WTC11 (cell line): Measurements from ENCODE around the gene OSBPL10. TPM values are rescaled to one million over a fixed set of nuclear protein-coding genes. Genes with fewer than 3 reads are reported as not detected.

ENCODE experiments used
- ATAC-seq: fragments of 200-7000 bp; cut with Tn5 transposase; 2 replicates; pipeline ENCODE4 v1.10.0; 2021; ENCODE audit warnings: mild to moderate bottlenecking, moderate library complexity
- CTCF ChIA-PET: fragments of 300-600 bp; sonication (Branson Sonifier 250); formaldehyde crosslinking; loops from one replicate; lab custom pipeline; 2021; ENCODE audit warnings: antibody characterized with exemption; lab: Charles Lee
- POLR2A ChIA-PET: fragments of 350-600 bp; sonication (Branson Sonifier 250); formaldehyde crosslinking; loops from one replicate; lab custom pipeline; 2021; ENCODE audit warnings: antibody characterized with exemption; lab: Charles Lee
- DNase-seq: peaks from one replicate; pipeline ENCODE4 v3.0.0; 2021; ENCODE audit warnings: low spot score
- H3K27ac Mint-ChIP-seq: 2 replicates; pipeline ENCODE4 v1.8.0; 2021; ENCODE audit warnings: mixed read lengths
- H3K27me3 Mint-ChIP-seq: 2 replicates; pipeline ENCODE4 v1.8.0; 2021; ENCODE audit warnings: low read depth, mild to moderate bottlenecking, moderate library complexity, mixed read lengths
- H3K36me3 Mint-ChIP-seq: 2 replicates; pipeline ENCODE4 v1.8.0; 2021; ENCODE audit warnings: mixed read lengths
- H3K4me1 Mint-ChIP-seq: 2 replicates; pipeline ENCODE4 v1.8.0; 2022; ENCODE audit warnings: mixed read lengths
- H3K4me3 Mint-ChIP-seq: 2 replicates; pipeline ENCODE4 v1.8.0; 2021; ENCODE audit warnings: mild to moderate bottlenecking, moderate library complexity, mixed read lengths
- H3K9me3 Mint-ChIP-seq: 2 replicates; pipeline ENCODE4 v1.8.0; 2021; ENCODE audit warnings: mixed read lengths
- AFF4 ChIP-seq: sonication (generic); formaldehyde crosslinking; IDR thresholded peaks from 2 replicates; pipeline ENCODE4 v1.8.1; 2023; ENCODE audit warnings: mild to moderate bottlenecking, missing genetic modification reagents, borderline replicate concordance
- AR ChIP-seq: fragments of 250-450 bp; sonication (Bioruptor Pico); IDR thresholded peaks from 2 replicates; pipeline ENCODE4 v1.9.0; 2021; ENCODE audit warnings: mild to moderate bottlenecking
- ATF6 ChIP-seq: sonication (generic); formaldehyde crosslinking; IDR thresholded peaks from 2 replicates; pipeline ENCODE4 v1.8.1; 2023; ENCODE audit warnings: mild to moderate bottlenecking, missing genetic modification reagents
- E2F5 ChIP-seq: sonication (generic); formaldehyde crosslinking; IDR thresholded peaks from 2 replicates; pipeline ENCODE4 v1.8.1; 2022; ENCODE audit warnings: mild to moderate bottlenecking, moderate library complexity, missing genetic modification reagents
- FOXK1 ChIP-seq: sonication (generic); formaldehyde crosslinking; IDR thresholded peaks from 2 replicates; pipeline ENCODE4 v1.8.0; 2022; ENCODE audit warnings: mild to moderate bottlenecking, moderate library complexity, missing genetic modification reagents
- GABPB1 ChIP-seq: sonication (generic); formaldehyde crosslinking; IDR thresholded peaks from 2 replicates; pipeline ENCODE4 v1.8.1; 2023; ENCODE audit warnings: mild to moderate bottlenecking, missing genetic modification reagents
- GRHL2 ChIP-seq: fragments of 250-450 bp; sonication (Bioruptor Pico); IDR thresholded peaks from 2 replicates; pipeline ENCODE4 v1.8.0; 2022; ENCODE audit warnings: mild to moderate bottlenecking, moderate library complexity; ENCODE audit not compliant: insufficient replicate concordance, severe bottlenecking
- GTF2I ChIP-seq: fragments of 250-450 bp; sonication (Bioruptor Pico); conservative IDR thresholded peaks from 2 replicates; pipeline ENCODE4 v1.4.0; 2021; ENCODE audit warnings: mild to moderate bottlenecking
- HMGA2 ChIP-seq: fragments of 250-450 bp; sonication (Bioruptor Pico); IDR thresholded peaks from 2 replicates; pipeline ENCODE4 v1.4.0; 2021; ENCODE audit warnings: mild to moderate bottlenecking, moderate library complexity
- JAZF1 ChIP-seq: fragments of 250-450 bp; sonication (Bioruptor Pico); IDR thresholded peaks from 2 replicates; pipeline ENCODE4 v1.9.0; 2021; ENCODE audit warnings: moderate library complexity, mild to moderate bottlenecking, inconsistent platforms
- JUN ChIP-seq: sonication (generic); formaldehyde crosslinking; IDR thresholded peaks from 2 replicates; pipeline ENCODE4 v1.8.0; 2023; ENCODE audit warnings: mild to moderate bottlenecking, missing genetic modification reagents
- KAT7 ChIP-seq: sonication (generic); formaldehyde crosslinking; IDR thresholded peaks from 2 replicates; pipeline ENCODE4 v1.8.1; 2023; ENCODE audit warnings: missing genetic modification reagents, mild to moderate bottlenecking, borderline replicate concordance
- MXD4 ChIP-seq: fragments of 250-450 bp; sonication (Bioruptor Pico); IDR thresholded peaks from 2 replicates; pipeline ENCODE4 v1.8.0; 2021; ENCODE audit warnings: mild to moderate bottlenecking, moderate library complexity, borderline replicate concordance
- TCF7 ChIP-seq: sonication (generic); formaldehyde crosslinking; IDR thresholded peaks from 2 replicates; pipeline ENCODE4 v1.8.0; 2022; ENCODE audit warnings: mild to moderate bottlenecking, low read depth, missing genetic modification reagents, moderate library complexity
- ZBTB43 ChIP-seq: sonication (generic); formaldehyde crosslinking; IDR thresholded peaks from 2 replicates; pipeline ENCODE4 v1.8.1; 2023; ENCODE audit warnings: mild to moderate bottlenecking, missing genetic modification reagents
- ZNF396 ChIP-seq: fragments of 250-450 bp; sonication (Bioruptor Pico); IDR thresholded peaks from 2 replicates; pipeline ENCODE4 v1.8.0; 2021; ENCODE audit warnings: mild to moderate bottlenecking, moderate library complexity, borderline replicate concordance
- ZNF512 ChIP-seq: sonication (generic); formaldehyde crosslinking; IDR thresholded peaks from 2 replicates; pipeline ENCODE4 v1.8.1; 2022; ENCODE audit warnings: missing genetic modification reagents, borderline replicate concordance
- ZNF532 ChIP-seq: fragments of 250-450 bp; sonication (Bioruptor Pico); IDR thresholded peaks from 2 replicates; pipeline ENCODE4 v1.9.0; 2021; ENCODE audit warnings: mild to moderate bottlenecking, borderline replicate concordance
- ZSCAN18 ChIP-seq: fragments of 250-450 bp; sonication (Bioruptor Pico); IDR thresholded peaks from 2 replicates; pipeline ENCODE4 v2.1.2; 2022; ENCODE audit warnings: mild to moderate bottlenecking, moderate library complexity
- total RNA-seq: library from RNA; stranded (reverse); gene quantifications from 3 replicates; pipeline ENCODE4 v1.2.3, GENCODE V29; 2021

Gene OSBPL10
- total RNA-seq, 1 experiment from 2014 or later, result 84.1 TPM

GRCh38 chr3:32000877-32001276, 19.8 kb upstream of the OSBPL10 start:
- Mint-ChIP-seq H3K9me3 (peaks cover 3% of the 10 kb centered on the region), H3K4me1 (peaks cover 24% of the 10 kb centered on the region), H3K27ac (no peak overlapping the region), H3K36me3 (peaks cover 3% of the 10 kb centered on the region; the same call in 1 of the 2 replicates), H3K27me3 (no peaks in the 10 kb centered on the region), H3K4me3 (no peak overlapping the region)
- POLR2A ChIA-PET, result no interaction called here
- ATAC-seq, result peak; percentile 21; the same call in 1 of the 2 replicates
- DNase-seq, result no peak
- CTCF ChIA-PET, result interaction anchor here (1.0 to 1.3 kb wide), 4 partner anchors 49 to 439 kb away, joined by 3 to 6 read pairs (median 3); no protein-coding TSS in a partner anchor
- no peak for TF ChIP-seq GTF2I (CRISPR knock-in tag)
- no peak for TF ChIP-seq E2F5 (CRISPR knock-in tag)
- no peak for TF ChIP-seq KAT7 (CRISPR knock-in tag)
- TF ChIP-seq AR (CRISPR knock-in tag), result no peak
- no peak for TF ChIP-seq ZNF396 (CRISPR knock-in tag)
- TF ChIP-seq TCF7 (CRISPR knock-in tag), result no peak
- TF ChIP-seq HMGA2 (CRISPR knock-in tag), result no peak
- TF ChIP-seq JAZF1 (CRISPR knock-in tag), result no peak
- TF ChIP-seq ZNF512, result no peak
- TF ChIP-seq FOXK1 (CRISPR knock-in tag), result no peak
- no peak for TF ChIP-seq ZBTB43 (CRISPR knock-in tag)
- TF ChIP-seq GABPB1 (CRISPR knock-in tag), result no peak
- TF ChIP-seq ZNF532 (CRISPR knock-in tag), result no peak
- TF ChIP-seq ATF6 (CRISPR knock-in tag), result no peak
- no peak for TF ChIP-seq GRHL2 (CRISPR knock-in tag)
- no peak for TF ChIP-seq MXD4 (CRISPR knock-in tag)
- no peak for TF ChIP-seq ZSCAN18
- TF ChIP-seq JUN (CRISPR knock-in tag), result no peak
- no peak for TF ChIP-seq AFF4 (CRISPR knock-in tag)
